Measurements from ENCODE around the gene MYO15B. TPM values are rescaled to one million over a fixed set of nuclear protein-coding genes. Genes with fewer than 3 reads are reported as not detected.
A peak's percentile ranks its signal among the peaks of the same experiment; 100 is the strongest.

The MYO15B gene
- total and polyA plus RNA-seq, 8 donors = 67.7 to 515 (median 150) TPM

DNA sequence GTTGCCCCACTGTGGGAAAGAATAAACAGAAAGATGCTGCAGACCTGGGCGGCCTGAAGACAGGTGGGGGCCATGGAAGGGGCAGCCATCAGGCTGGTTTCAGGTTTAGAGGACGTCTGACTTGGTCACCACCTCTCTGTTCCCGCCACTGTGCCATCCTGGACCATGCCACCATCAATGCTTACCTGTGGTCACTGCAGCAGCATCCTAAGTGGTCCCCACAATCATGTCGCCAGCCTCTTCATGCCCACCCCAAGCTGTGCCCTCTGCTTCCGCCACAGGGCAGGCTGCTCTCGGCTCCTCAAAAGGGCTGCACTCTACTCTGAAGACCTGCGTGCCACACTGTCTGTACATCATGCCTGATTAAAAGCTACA is 56.0 kb downstream of the MYO15B start:
- peaks cover 0 to 41% (median 24%) of the 10 kb centered on the region in 4 donors for H3K36me3 ChIP-seq
- 72 to 89% (median 81%) methylated on average over 7 of the region's 7 CpGs for whole genome bisulfite sequencing, 5 donors
- peaks cover 59 to 84% (median 80%) of the 10 kb centered on the region in 4 donors for H3K4me1 ChIP-seq
- TF ChIP-seq POLR2A (IDR thresholded peaks at IDR 0.05) (no peak), POLR2AphosphoS5 (IDR thresholded peaks at IDR 0.05) (no peak), EP300 (IDR thresholded peaks at IDR 0.05) (no peak)
- TF ChIP-seq, protein P1, sequence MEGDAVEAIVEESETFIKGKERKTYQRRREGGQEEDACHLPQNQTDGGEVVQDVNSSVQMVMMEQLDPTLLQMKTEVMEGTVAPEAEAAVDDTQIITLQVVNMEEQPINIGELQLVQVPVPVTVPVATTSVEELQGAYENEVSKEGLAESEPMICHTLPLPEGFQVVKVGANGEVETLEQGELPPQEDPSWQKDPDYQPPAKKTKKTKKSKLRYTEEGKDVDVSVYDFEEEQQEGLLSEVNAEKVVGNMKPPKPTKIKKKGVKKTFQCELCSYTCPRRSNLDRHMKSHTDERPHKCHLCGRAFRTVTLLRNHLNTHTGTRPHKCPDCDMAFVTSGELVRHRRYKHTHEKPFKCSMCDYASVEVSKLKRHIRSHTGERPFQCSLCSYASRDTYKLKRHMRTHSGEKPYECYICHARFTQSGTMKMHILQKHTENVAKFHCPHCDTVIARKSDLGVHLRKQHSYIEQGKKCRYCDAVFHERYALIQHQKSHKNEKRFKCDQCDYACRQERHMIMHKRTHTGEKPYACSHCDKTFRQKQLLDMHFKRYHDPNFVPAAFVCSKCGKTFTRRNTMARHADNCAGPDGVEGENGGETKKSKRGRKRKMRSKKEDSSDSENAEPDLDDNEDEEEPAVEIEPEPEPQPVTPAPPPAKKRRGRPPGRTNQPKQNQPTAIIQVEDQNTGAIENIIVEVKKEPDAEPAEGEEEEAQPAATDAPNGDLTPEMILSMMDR (IDR thresholded peaks at IDR 0.05) = no peak
- peak overlapping the region; percentile 88 to 96 (median 91) for H3K27ac ChIP-seq
- DNase-seq = no peak
- no peaks in the 10 kb centered on the region for H3K27me3 ChIP-seq
- intact Hi-C loops (cut with DNase I; ENCODE audit: low total_unique reads) = no loop called here
- H3K9me3 ChIP-seq = no peaks in the 10 kb centered on the region
- H3K4me3 ChIP-seq = no peak overlapping the region

DNA sequence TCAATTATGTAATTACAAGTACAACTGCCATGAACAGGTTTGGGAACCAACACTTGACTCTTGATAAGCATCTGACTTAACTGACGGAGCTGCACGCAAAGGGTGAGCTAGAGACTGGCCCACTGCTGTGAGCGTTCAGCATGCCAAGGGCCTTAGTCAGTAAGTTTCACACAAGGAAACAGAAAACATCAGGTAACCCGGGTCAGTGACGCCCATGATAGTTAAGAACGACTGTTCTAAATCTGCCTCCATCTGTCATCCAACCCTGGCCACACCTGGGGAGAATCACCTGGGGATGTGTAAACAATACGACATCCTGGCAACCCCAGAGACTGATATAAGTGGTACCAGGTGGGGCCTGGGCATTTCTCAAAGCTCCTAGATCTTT is 57.9 kb downstream of the MYO15B start:
- intact Hi-C loops (cut with DNase I; ENCODE audit: low total_unique reads) = no loop called here
- Histone ChIP-seq H3K27ac (peak overlapping the region; percentile 88 to 96 (median 92)), H3K4me3 (no peak overlapping the region), H3K9me3 (no peaks in the 10 kb centered on the region), H3K36me3 (peaks cover 13 to 42% (median 40%) of the 10 kb centered on the region in 4 donors), H3K4me1 (peaks cover 46 to 67% (median 64%) of the 10 kb centered on the region in 4 donors), H3K27me3 (no peaks in the 10 kb centered on the region)
- DNase-seq = peak; percentile 85 to 93
- 26 to 48% (median 42%) methylated on average over 7 of the region's 7 CpGs for WGBS, 5 donors
- TF ChIP-seq POLR2AphosphoS5 (IDR thresholded peaks at IDR 0.05) = peak in 2 of 3 donors; percentile 54 to 80
- TF ChIP-seq, protein P1 (IDR thresholded peaks at IDR 0.05) = no peak
- TF ChIP-seq POLR2A (IDR thresholded peaks at IDR 0.05) = no peak
- TF ChIP-seq EP300 (IDR thresholded peaks at IDR 0.05) = no peak

DNA sequence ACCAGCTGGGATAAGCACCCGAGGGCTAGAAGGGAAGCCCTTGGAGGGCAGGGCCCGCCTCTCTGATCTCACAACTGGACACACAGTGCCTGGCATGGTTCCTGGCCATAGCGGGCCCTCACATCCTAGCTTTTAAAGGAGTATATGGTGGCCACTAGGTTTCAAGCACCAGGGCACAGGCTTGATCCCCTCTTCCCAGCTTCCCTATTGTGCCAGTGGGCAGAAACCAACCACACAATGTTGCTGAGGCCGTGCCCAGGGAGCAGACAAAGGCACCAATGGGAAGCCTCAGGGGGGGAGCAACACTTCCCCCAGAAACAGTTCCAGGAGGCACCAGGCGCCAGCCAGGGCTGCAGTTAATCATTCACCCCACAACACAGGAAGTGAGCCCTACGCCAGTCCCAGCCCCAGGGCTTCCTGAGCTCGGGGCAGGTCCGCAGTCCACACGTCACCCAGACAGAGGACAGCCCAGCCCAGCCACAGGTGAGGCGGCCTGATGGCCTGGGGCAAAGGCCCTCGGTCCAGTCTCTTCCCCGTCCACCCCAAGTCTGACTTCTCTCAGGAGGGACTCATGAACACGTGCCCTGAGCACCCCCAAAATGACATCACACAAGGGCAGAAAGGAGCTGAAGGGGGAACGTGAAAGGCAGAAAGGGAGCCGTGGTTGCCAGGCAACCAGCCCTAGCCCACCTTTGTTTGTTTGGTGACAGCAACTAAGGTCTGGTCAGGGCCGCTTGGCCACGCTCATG is 58.5 kb downstream of the MYO15B start:
- TF ChIP-seq, protein P1 (IDR thresholded peaks at IDR 0.05) = no peak
- TF ChIP-seq POLR2AphosphoS5 (IDR thresholded peaks at IDR 0.05) = peak in 2 of 3 donors; percentile 95 to 97
- TF ChIP-seq POLR2A (IDR thresholded peaks at IDR 0.05) = peak in 2 of 4 donors; percentile 46 to 68

DNA sequence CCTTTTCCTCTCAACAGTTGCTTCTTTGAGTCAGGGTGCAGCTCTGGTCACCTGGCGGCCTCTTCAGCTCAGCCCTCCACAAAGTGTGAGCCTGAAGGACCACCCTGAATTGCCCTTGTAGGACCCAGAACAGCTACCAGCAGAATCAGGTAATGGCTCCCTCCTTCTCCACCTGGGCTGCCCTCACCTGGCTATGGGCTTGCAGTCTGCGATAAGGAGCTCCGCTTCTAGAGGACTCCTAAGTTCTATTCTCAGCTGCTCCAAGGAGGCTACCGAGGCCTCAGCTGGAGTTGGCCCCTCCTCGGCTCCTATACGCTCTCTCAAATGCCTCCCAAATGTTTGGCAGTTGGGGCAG is 59.0 kb downstream of the MYO15B start:
- Histone ChIP-seq H3K9me3 (no peaks in the 10 kb centered on the region), H3K27me3 (no peaks in the 10 kb centered on the region), H3K4me3 (peak overlapping the region in 3 of 4 donors; percentile 1 to 33 (median 6)), H3K4me1 (peaks cover 41 to 55% (median 53%) of the 10 kb centered on the region in 4 donors), H3K36me3 (peaks cover 24 to 46% (median 43%) of the 10 kb centered on the region in 4 donors), H3K27ac (peak overlapping the region; percentile 88 to 96 (median 92))
- intact Hi-C loops (cut with DNase I; ENCODE audit: low total_unique reads) = no loop called here
- TF ChIP-seq, protein P1 (IDR thresholded peaks at IDR 0.05) = no peak
- TF ChIP-seq EP300 (IDR thresholded peaks at IDR 0.05) (no peak), POLR2A (IDR thresholded peaks at IDR 0.05) (no peak), POLR2AphosphoS5 (IDR thresholded peaks at IDR 0.05) (no peak)
- DNase-seq = no peak
- 38 to 71% (median 60%) methylated on average over 6 of the region's 6 CpGs for WGBS, 5 donors

More for the DNA sequence above, 58.5 kb downstream of the MYO15B start:
- WGBS, 5 donors = 21 to 51% (median 26%) methylated on average over 11 to 17 of the region's 17 CpGs
- Histone ChIP-seq H3K27me3 (no peaks in the 10 kb centered on the region), H3K4me1 (peaks cover 45 to 61% (median 58%) of the 10 kb centered on the region in 4 donors), H3K4me3 (peak overlapping the region in 3 of 4 donors; percentile 1 to 33 (median 6)), H3K9me3 (no peaks in the 10 kb centered on the region), H3K36me3 (peaks cover 18 to 43% (median 41%) of the 10 kb centered on the region in 4 donors), H3K27ac (peak overlapping the region; percentile 88 to 96 (median 92))
- intact Hi-C loops (cut with DNase I; ENCODE audit: low total_unique reads) = no loop called here
- DNase-seq = peak; percentile 94 to 96

All from stomach (tissue), 9 donors.